GM23338 (cell line): ENCODE measurements around the gene USP28. TPM values are rescaled to one million over a fixed set of nuclear protein-coding genes. Genes with fewer than 3 reads are reported as not detected.

Source experiments
- ATAC-seq: fragments of 200-7000 bp; cut with Tn5 transposase; 3 replicates; pipeline ENCODE4 v1.9.1; 2020
- DNase-seq: peaks from one replicate; pipeline ENCODE4 v3.0.0-alpha.2; 2015; ENCODE audit warnings: low spot score
- H2AFZ ChIP-seq: fragments of 200-600 bp; sonication (generic); 2 replicates; pipeline ENCODE4 v1.8.0; 2016; ENCODE audit warnings: antibody characterized with exemption, mild to moderate bottlenecking, moderate library complexity
- H3F3A ChIP-seq: fragments of 200-600 bp; sonication (generic); replicated peaks from 2 replicates; pipeline ENCODE4 v1.8.0; 2017; ENCODE audit warnings: antibody characterized with exemption, mixed run types, low read depth
- H3K27ac ChIP-seq: fragments of 200-600 bp; sonication (generic); 2 replicates; pipeline ENCODE4 v1.6.1; 2016; ENCODE audit warnings: low read depth
- H3K27me3 ChIP-seq: fragments of 200-600 bp; sonication (generic); 2 replicates; pipeline ENCODE4 v1.8.0; 2016; ENCODE audit warnings: mild to moderate bottlenecking, mixed run types, moderate library complexity; ENCODE audit not compliant: insufficient read depth
- H3K36me3 ChIP-seq: fragments of 200-600 bp; sonication (generic); 2 replicates; pipeline ENCODE4 v1.8.0; 2016; ENCODE audit warnings: mild to moderate bottlenecking; ENCODE audit not compliant: insufficient read depth
- H3K4me1 ChIP-seq: fragments of 200-600 bp; sonication (generic); 2 replicates; pipeline ENCODE4 v1.8.0; 2016; ENCODE audit warnings: mild to moderate bottlenecking, moderate library complexity; ENCODE audit not compliant: insufficient read depth
- H3K4me2 ChIP-seq: fragments of 200-600 bp; sonication (generic); 2 replicates; pipeline ENCODE4 v1.7.1; 2017; ENCODE audit warnings: mixed run types
- H3K4me3 ChIP-seq: fragments of 200-600 bp; sonication (generic); 2 replicates; pipeline ENCODE4 v1.6.1; 2016; ENCODE audit warnings: mixed run types
- H3K79me2 ChIP-seq: fragments of 200-600 bp; sonication (generic); replicated peaks from 2 replicates; pipeline ENCODE4 v1.8.0; 2017; ENCODE audit warnings: mild to moderate bottlenecking; ENCODE audit not compliant: insufficient read depth
- H3K9me2 ChIP-seq: fragments of 200-600 bp; sonication (generic); 2 replicates; pipeline ENCODE4 v1.8.0; 2017; ENCODE audit not compliant: insufficient read depth
- H4K20me1 ChIP-seq: fragments of 200-600 bp; sonication (generic); replicated peaks from 2 replicates; pipeline ENCODE4 v1.8.0; 2017; ENCODE audit warnings: mild to moderate bottlenecking; ENCODE audit not compliant: insufficient read depth
- H3K27ac Mint-ChIP-seq: 2 replicates; pipeline ENCODE4 v1.8.0; 2020; ENCODE audit warnings: inconsistent platforms, mild to moderate bottlenecking, moderate library complexity, mixed read lengths
- H3K27me3 Mint-ChIP-seq: 3 replicates; pipeline ENCODE4 v1.8.0; 2022; ENCODE audit warnings: low read depth, mild to moderate bottlenecking, moderate library complexity, mixed read lengths, inconsistent platforms; ENCODE audit not compliant: insufficient read depth, poor library complexity
- H3K36me3 Mint-ChIP-seq: 3 replicates; pipeline ENCODE4 v1.8.0; 2021; ENCODE audit warnings: low read depth, mild to moderate bottlenecking, inconsistent platforms, moderate library complexity, mixed read lengths
- H3K4me1 Mint-ChIP-seq: 3 replicates; pipeline ENCODE4 v1.8.0; 2020; ENCODE audit warnings: mild to moderate bottlenecking, inconsistent platforms, mixed read lengths
- H3K4me3 Mint-ChIP-seq: 3 replicates; pipeline ENCODE4 v1.8.0; 2021; ENCODE audit warnings: moderate library complexity, mild to moderate bottlenecking, inconsistent platforms, mixed read lengths
- H3K9me3 Mint-ChIP-seq: 3 replicates; pipeline ENCODE4 v1.8.0; 2020; ENCODE audit warnings: moderate library complexity, mild to moderate bottlenecking, inconsistent platforms, mixed read lengths
- CREB1 ChIP-seq: fragments of 250-450 bp; sonication (Bioruptor Pico); IDR thresholded peaks from 2 replicates; pipeline ENCODE4 v1.5.0; 2020; ENCODE audit warnings: low read depth, mild to moderate bottlenecking, moderate library complexity
- CTCF ChIP-seq, 2 experiments: fragments of 200-600 bp in 1 of 2; sonication (generic) in 1 of 2; conservative IDR thresholded peaks; 2 replicates each; pipeline versions ENCODE4 v1.5.1 to v1.6.1; 2016 to 2017; ENCODE audit warnings: antibody characterized with exemption in 2 of 2, low read depth in 2 of 2, mild to moderate bottlenecking in 2 of 2, moderate library complexity in 1 of 2
- ETS1 ChIP-seq: IDR thresholded peaks from 2 replicates; pipeline ENCODE4 v1.6.1; 2016; ENCODE audit warnings: antibody characterized with exemption
- EZH2phosphoT487 ChIP-seq: fragments of 200-600 bp; sonication (generic); IDR thresholded peaks from one replicate; pipeline ENCODE4 v1.8.1; 2018; ENCODE audit warnings: antibody characterized with exemption; ENCODE audit not compliant: unreplicated experiment
- JUNB ChIP-seq: IDR thresholded peaks from one replicate; pipeline ENCODE4 v1.6.1; 2016; ENCODE audit warnings: antibody characterized with exemption; ENCODE audit not compliant: unreplicated experiment
- NANOG ChIP-seq: IDR thresholded peaks from 2 replicates; pipeline ENCODE4 v1.6.1; 2016; ENCODE audit warnings: antibody characterized with exemption, borderline replicate concordance
- POLR2AphosphoS5 ChIP-seq: IDR thresholded peaks from 2 replicates; pipeline ENCODE4 v1.6.1; 2016; ENCODE audit warnings: antibody characterized with exemption, low read depth
- STAT1 ChIP-seq: IDR thresholded peaks from one replicate; pipeline ENCODE4 v1.6.1; 2016; ENCODE audit warnings: antibody characterized with exemption; ENCODE audit not compliant: unreplicated experiment
- ZNF114 ChIP-seq: fragments of 250-450 bp; sonication (Bioruptor Pico); IDR thresholded peaks from 2 replicates; pipeline ENCODE4 v1.5.0; 2020; ENCODE audit warnings: mild to moderate bottlenecking, moderate library complexity
- ZNF331 ChIP-seq: fragments of 250-450 bp; sonication (Bioruptor Pico); IDR thresholded peaks from 2 replicates; pipeline ENCODE4 v1.5.0; 2020; ENCODE audit warnings: low read depth, mild to moderate bottlenecking, moderate library complexity
- long read RNA-seq: library from polyadenylated mRNA; unstranded; transcript quantifications from one replicate; pipeline ENCODE4 v2.0.0, GENCODE V29; 2020; ENCODE audit not compliant: unreplicated experiment
- polyA plus RNA-seq: library from polyadenylated mRNA; unstranded; fragments of >200 nt; fragmentation: Nextera tagmentation; extraction: Ambion mirVana; gene quantifications from 2 replicates; pipeline ENCODE4 v1.2.1, GENCODE V29; 2016
- total RNA-seq: library from RNA; depleted of rRNA; stranded (reverse); fragments of >200 nt; shearing (Covaris generic); gene quantifications from 2 replicates; pipeline ENCODE4 v1.2.3, GENCODE V29; 2014; rRNA removed
- TF ChIP-seq, protein P1 (sequence below): IDR thresholded peaks from one replicate; pipeline ENCODE4 v1.6.1; 2018; ENCODE audit warnings: antibody characterized with exemption; ENCODE audit not compliant: unreplicated experiment

The USP28 gene, protein sequence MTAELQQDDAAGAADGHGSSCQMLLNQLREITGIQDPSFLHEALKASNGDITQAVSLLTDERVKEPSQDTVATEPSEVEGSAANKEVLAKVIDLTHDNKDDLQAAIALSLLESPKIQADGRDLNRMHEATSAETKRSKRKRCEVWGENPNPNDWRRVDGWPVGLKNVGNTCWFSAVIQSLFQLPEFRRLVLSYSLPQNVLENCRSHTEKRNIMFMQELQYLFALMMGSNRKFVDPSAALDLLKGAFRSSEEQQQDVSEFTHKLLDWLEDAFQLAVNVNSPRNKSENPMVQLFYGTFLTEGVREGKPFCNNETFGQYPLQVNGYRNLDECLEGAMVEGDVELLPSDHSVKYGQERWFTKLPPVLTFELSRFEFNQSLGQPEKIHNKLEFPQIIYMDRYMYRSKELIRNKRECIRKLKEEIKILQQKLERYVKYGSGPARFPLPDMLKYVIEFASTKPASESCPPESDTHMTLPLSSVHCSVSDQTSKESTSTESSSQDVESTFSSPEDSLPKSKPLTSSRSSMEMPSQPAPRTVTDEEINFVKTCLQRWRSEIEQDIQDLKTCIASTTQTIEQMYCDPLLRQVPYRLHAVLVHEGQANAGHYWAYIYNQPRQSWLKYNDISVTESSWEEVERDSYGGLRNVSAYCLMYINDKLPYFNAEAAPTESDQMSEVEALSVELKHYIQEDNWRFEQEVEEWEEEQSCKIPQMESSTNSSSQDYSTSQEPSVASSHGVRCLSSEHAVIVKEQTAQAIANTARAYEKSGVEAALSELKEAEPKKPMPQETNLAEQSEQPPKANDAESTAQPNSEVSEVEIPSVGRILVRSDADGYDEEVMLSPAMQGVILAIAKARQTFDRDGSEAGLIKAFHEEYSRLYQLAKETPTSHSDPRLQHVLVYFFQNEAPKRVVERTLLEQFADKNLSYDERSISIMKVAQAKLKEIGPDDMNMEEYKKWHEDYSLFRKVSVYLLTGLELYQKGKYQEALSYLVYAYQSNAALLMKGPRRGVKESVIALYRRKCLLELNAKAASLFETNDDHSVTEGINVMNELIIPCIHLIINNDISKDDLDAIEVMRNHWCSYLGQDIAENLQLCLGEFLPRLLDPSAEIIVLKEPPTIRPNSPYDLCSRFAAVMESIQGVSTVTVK
- total RNA-seq, result 171 and 215 TPM in 2 replicates
- 66.6 and 73.9 TPM in 2 replicates for polyA plus RNA-seq
- long read RNA-seq, partial matches to known transcripts, result 11 of 15 reads
- long read RNA-seq, other reads (novel, unspliced or antisense), result 4 of 15 reads

GRCh38 chr11:113875234-113876073, at the start of gene USP28:
Gene USP28, minus strand, starts transcription at chr11:113875572. Its CDS starts 71 bp downstream, at chr11:113875501.
- peaks cover 38% of the 10 kb centered on the region for H3K4me1 ChIP-seq
- DNase-seq (peak; percentile 98), ATAC-seq (peak; percentile 79)
- peaks cover 9% of the 10 kb centered on the region for H3K27me3 Mint-ChIP-seq
- 0 out of 2 replicates have a peak, but pooled peaks cover 8% of the 10 kb centered on the region for H3F3A ChIP-seq
- peak within 1 kb of the TSS; percentile 50; the same call in 1 of the 2 replicates for H2AFZ ChIP-seq
- peak within 1 kb of the TSS; percentile 89 for H3K4me2 ChIP-seq
- peaks cover 30% of the 10 kb centered on the region for H4K20me1 ChIP-seq
- H3K27ac Mint-ChIP-seq, result peak within 1 kb of the TSS; percentile 97
- peak within 1 kb of the TSS; percentile 86 for H3K4me3 Mint-ChIP-seq
- no peaks in the 10 kb centered on the region for H3K9me2 ChIP-seq
- H3K9me3 Mint-ChIP-seq, result peaks cover 15% of the 10 kb centered on the region; the same call in 2 of the 3 replicates
- H3K4me3 ChIP-seq, result peak within 1 kb of the TSS; percentile 74
- peak within 1 kb of the TSS; percentile 94 for H3K27ac ChIP-seq
- H3K4me1 Mint-ChIP-seq, result peaks cover 45% of the 10 kb centered on the region
- H3K36me3 Mint-ChIP-seq, result peaks cover 36% of the 10 kb centered on the region
- TF ChIP-seq POLR2AphosphoS5 (peak; percentile 91), CREB1 (CRISPR knock-in tag) (peak; percentile 51; the same call in 1 of the 2 replicates), ZNF114 (CRISPR knock-in tag) (no peak)
- no peaks in the 10 kb centered on the region for H3K27me3 ChIP-seq
- peaks cover 17% of the 10 kb centered on the region for H3K36me3 ChIP-seq
- H3K79me2 ChIP-seq, result peaks cover 48% of the 10 kb centered on the region

DNA sequence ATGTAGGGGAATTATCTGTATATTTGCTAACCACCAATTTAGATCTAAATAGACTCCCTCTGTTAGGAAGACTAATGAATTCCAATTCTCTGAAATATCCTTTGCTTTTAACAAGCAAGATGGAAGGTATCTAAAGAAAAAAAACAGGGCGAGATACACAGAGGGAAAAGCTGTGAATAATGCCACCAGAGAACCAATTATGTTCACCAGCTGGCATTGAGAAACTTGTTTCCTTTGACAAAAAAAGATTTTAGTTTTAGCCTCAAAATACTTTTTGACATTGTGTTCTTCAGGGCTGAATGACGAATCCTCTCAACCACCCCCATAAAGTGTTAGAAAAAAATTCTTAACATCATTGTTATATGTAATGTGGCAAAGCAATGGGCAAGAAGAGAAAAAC, 48.2 kb upstream of the USP28 start:
- no peaks in the 10 kb centered on the region for H3K79me2 ChIP-seq
- H3K27ac Mint-ChIP-seq, result no peak overlapping the region
- H3K9me2 ChIP-seq, result no peaks in the 10 kb centered on the region
- ATAC-seq (no peak), DNase-seq (no peak)
- H3K9me3 Mint-ChIP-seq, result no peaks in the 10 kb centered on the region
- TF ChIP-seq NANOG, result no peak
- no peak for TF ChIP-seq ZNF331 (CRISPR knock-in tag)
- no peak for TF ChIP-seq EZH2phosphoT487
- no peak for TF ChIP-seq ETS1
- no peak for TF ChIP-seq CTCF (conservative IDR thresholded peaks at IDR 0.05; ENCODE audit: low read depth in 2 of 2)
- no peak for TF ChIP-seq STAT1
- TF ChIP-seq JUNB, result no peak
- no peak for TF ChIP-seq POLR2AphosphoS5
- TF ChIP-seq, protein P1, sequence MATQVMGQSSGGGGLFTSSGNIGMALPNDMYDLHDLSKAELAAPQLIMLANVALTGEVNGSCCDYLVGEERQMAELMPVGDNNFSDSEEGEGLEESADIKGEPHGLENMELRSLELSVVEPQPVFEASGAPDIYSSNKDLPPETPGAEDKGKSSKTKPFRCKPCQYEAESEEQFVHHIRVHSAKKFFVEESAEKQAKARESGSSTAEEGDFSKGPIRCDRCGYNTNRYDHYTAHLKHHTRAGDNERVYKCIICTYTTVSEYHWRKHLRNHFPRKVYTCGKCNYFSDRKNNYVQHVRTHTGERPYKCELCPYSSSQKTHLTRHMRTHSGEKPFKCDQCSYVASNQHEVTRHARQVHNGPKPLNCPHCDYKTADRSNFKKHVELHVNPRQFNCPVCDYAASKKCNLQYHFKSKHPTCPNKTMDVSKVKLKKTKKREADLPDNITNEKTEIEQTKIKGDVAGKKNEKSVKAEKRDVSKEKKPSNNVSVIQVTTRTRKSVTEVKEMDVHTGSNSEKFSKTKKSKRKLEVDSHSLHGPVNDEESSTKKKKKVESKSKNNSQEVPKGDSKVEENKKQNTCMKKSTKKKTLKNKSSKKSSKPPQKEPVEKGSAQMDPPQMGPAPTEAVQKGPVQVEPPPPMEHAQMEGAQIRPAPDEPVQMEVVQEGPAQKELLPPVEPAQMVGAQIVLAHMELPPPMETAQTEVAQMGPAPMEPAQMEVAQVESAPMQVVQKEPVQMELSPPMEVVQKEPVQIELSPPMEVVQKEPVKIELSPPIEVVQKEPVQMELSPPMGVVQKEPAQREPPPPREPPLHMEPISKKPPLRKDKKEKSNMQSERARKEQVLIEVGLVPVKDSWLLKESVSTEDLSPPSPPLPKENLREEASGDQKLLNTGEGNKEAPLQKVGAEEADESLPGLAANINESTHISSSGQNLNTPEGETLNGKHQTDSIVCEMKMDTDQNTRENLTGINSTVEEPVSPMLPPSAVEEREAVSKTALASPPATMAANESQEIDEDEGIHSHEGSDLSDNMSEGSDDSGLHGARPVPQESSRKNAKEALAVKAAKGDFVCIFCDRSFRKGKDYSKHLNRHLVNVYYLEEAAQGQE, result no peak
- TF ChIP-seq CREB1 (CRISPR knock-in tag), result no peak
- no peaks in the 10 kb centered on the region for H3K36me3 Mint-ChIP-seq
- H4K20me1 ChIP-seq, result no peaks in the 10 kb centered on the region
- H3K4me1 ChIP-seq, result no peaks in the 10 kb centered on the region
- peaks cover 3% of the 10 kb centered on the region for H3K27me3 Mint-ChIP-seq
- no peak overlapping the region for H3K4me3 ChIP-seq
- no peaks in the 10 kb centered on the region for H3K27me3 ChIP-seq
- H3K27ac ChIP-seq, result no peak overlapping the region
- H3K4me3 Mint-ChIP-seq, result no peak overlapping the region
- H3K36me3 ChIP-seq, result no peaks in the 10 kb centered on the region
- H3K4me1 Mint-ChIP-seq, result no peaks in the 10 kb centered on the region
- no peak overlapping the region for H2AFZ ChIP-seq
- H3K4me2 ChIP-seq, result no peak overlapping the region
- no peaks in the 10 kb centered on the region for H3F3A ChIP-seq
